ENCODE data around the gene TRAPPC10. TPM values are rescaled to one million over a fixed set of nuclear protein-coding genes. Genes with fewer than 3 reads are reported as not detected.

The TRAPPC10 gene
- total and polyA plus RNA-seq, 10 of the 15 experiments (the other 5 are each of a cell fraction or from before 2014, with no cell fraction given) = 1.1 to 39.6 (median 28.2) TPM

DNA sequence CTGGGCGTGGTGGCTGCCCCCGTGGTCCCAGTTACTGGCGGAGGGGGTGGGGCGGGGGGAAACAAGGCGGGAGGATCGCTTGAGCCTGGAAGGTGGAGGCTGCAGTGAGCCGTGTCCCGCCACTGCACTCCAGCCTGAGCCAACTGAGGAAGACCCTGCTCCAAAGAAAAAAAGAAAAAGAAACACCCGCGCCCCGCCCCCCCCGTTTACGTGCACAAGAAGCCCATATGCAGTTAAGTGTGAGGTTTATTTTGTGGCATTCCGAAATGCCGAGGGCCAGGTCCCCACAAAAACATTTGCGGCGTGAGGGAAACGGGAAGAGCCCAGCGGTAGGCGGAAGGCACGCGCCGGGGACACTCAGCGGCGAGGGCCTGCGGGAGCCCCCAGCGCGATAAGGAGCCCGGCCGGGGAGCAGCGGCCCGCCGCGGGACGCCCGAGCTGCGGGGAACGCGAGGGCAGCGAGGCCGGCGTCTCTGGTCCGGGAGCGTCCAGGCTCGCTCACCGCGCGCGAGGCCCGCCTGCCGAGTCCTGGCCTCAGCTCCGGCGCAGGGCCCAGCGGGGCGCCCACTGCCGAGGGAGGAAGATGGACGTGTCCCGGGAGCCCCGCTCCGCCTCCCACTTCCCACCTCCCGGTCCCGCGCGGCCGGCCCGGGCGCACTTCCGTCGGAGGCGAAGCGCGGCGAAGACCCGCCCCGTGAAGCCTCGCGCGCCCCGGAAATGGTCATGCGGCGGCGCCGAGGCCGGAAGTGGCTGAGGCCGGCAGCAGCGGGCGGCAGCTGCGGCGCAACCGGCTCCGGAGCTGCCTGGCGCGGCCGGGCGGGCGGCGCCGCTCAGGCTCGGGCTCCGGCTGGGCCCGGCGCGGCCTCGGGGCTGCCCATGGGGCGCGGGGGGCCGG, at the start of gene TRAPPC10 (continued):
- TF ChIP-seq EP300 (IDR thresholded peaks at IDR 0.05; ENCODE audit: borderline replicate concordance in 1 of 2, control insufficient read depth in 1 of 2, low read depth in 2 of 2, low read length in 2 of 2) (no peak), PAX8 (IDR thresholded peaks at IDR 0.05) (no peak), RAD51 (IDR thresholded peaks at IDR 0.05) (no peak), ZSCAN29 (IDR thresholded peaks at IDR 0.05) (no peak), SUZ12 (IDR thresholded peaks at IDR 0.05; ENCODE audit: unreplicated experiment) (no peak), ZBTB11 (CRISPR knock-in tag; IDR thresholded peaks at IDR 0.05) (no peak), SRF (IDR thresholded peaks at IDR 0.05; ENCODE audit: low read depth in 2 of 2, low read length in 2 of 2) (peak; percentile 58 to 89), SREBF1 (IDR thresholded peaks at IDR 0.05; ENCODE audit: low read length) (no peak), ATF7 (IDR thresholded peaks at IDR 0.05; ENCODE audit: low read depth) (no peak), EZH2 (IDR thresholded peaks at IDR 0.05; ENCODE audit: borderline replicate concordance, control insufficient read depth, low read depth, low read length) (no peak), PBX3 (IDR thresholded peaks at IDR 0.05; ENCODE audit: insufficient replicate concordance, low read depth, low read length) (no peak), RB1 (IDR thresholded peaks at IDR 0.05; ENCODE audit: borderline replicate concordance) (peak; percentile 94), ZNF687 (IDR thresholded peaks at IDR 0.05) (peak; percentile 74), POU2F2 (IDR thresholded peaks at IDR 0.05; ENCODE audit: borderline replicate concordance, low read depth, low read length) (peak; percentile 73; the same call in 2 of the 3 replicates), IRF5 (IDR thresholded peaks at IDR 0.05; ENCODE audit: borderline replicate concordance) (no peak)

Measured in GM12878 (cell line).